ENCODE data around the gene CREB3L2.

- TF ChIP-seq, protein P1, sequence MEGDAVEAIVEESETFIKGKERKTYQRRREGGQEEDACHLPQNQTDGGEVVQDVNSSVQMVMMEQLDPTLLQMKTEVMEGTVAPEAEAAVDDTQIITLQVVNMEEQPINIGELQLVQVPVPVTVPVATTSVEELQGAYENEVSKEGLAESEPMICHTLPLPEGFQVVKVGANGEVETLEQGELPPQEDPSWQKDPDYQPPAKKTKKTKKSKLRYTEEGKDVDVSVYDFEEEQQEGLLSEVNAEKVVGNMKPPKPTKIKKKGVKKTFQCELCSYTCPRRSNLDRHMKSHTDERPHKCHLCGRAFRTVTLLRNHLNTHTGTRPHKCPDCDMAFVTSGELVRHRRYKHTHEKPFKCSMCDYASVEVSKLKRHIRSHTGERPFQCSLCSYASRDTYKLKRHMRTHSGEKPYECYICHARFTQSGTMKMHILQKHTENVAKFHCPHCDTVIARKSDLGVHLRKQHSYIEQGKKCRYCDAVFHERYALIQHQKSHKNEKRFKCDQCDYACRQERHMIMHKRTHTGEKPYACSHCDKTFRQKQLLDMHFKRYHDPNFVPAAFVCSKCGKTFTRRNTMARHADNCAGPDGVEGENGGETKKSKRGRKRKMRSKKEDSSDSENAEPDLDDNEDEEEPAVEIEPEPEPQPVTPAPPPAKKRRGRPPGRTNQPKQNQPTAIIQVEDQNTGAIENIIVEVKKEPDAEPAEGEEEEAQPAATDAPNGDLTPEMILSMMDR (IDR thresholded peaks at IDR 0.05) = no peak
- TF ChIP-seq POLR2A (IDR thresholded peaks at IDR 0.05) = no peak
Observed at GRCh38 chr7:137852108-137852507, 149.8 kb downstream of the CREB3L2 start.
